Lower lobe of right lung (tissue), 2 donors: ENCODE results near the gene STPG4. TPM values are rescaled to one million over a fixed set of nuclear protein-coding genes. Genes with fewer than 3 reads are reported as not detected.

ENCODE experiments used
- ATAC-seq, 2 donors: fragments of 200-7000 bp; cut with Tn5 transposase; one replicate each; pipeline ENCODE4 v1.9.1; 2020 to 2022; ENCODE audit warnings: mild to moderate bottlenecking in 2 of 2, moderate library complexity in 2 of 2
- DNase-seq: peaks from one replicate; pipeline ENCODE4 v3.0.0-alpha.2; 2020
- H3K27ac ChIP-seq: fragments of 200-600 bp; one replicate; pipeline ENCODE4 v1.8.0; 2022
- H3K27me3 ChIP-seq: fragments of 200-600 bp; one replicate; pipeline ENCODE4 v1.8.0; 2022; ENCODE audit warnings: low read depth
- H3K36me3 ChIP-seq: fragments of 200-600 bp; one replicate; pipeline ENCODE4 v1.8.0; 2022; ENCODE audit warnings: mild to moderate bottlenecking
- H3K4me1 ChIP-seq: fragments of 200-600 bp; one replicate; pipeline ENCODE4 v1.8.0; 2022
- H3K4me3 ChIP-seq: fragments of 200-600 bp; one replicate; pipeline ENCODE4 v1.8.0; 2022; ENCODE audit warnings: mild to moderate bottlenecking
- H3K9me3 ChIP-seq: fragments of 200-600 bp; one replicate; pipeline ENCODE4 v1.8.0; 2022
- intact Hi-C: fragments of 100-400 bp; cut with DNase I; formaldehyde crosslinking; loops from one replicate; pipeline ENCODE4 v1.11.0; 2022
- total RNA-seq: library from RNA; stranded (reverse); fragmentation: NEBNext Ultra II Directional; extraction: Animal tissue kit (Norgen Biotek cat#: 25700); gene quantifications from one replicate; pipeline ENCODE4 v1.2.1, GENCODE V29; 2021
- TF ChIP-seq, protein P1 (sequence below): fragments of 200-600 bp; IDR thresholded peaks from one replicate; pipeline ENCODE4 v1.8.0; 2022; ENCODE audit warnings: antibody characterized with exemption, mild to moderate bottlenecking
- donor health status: DM: no; HTN: yes; CAD: no; lungs with severe emphysema.

The STPG4 gene
- total RNA-seq, 1 donor from 2014 or later: 0.77 TPM

DNA sequence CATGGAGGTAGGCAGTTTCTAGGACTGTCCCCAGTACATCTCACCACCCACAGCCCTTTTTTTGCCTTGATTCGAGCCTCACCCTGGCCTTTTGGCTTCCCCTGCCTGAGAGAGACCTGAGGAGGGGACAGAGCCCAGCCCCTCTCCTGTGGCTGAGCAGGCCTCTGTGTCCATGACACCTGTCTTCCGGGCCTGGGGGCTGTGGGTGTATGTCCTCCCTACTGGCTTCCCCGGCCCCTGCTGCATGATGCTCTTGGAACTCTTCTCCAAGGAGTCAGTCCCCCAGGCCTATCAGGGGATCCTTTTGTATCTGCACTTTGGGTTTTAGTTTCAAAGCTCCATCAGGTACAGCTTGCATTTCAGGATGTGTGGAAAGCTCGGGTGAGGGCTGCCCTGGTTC, 80.4 kb downstream of the STPG4 start:
- H3K27me3 ChIP-seq: no peaks in the 10 kb centered on the region
- no peak for DNase-seq
- H3K36me3 ChIP-seq: peaks cover 14% of the 10 kb centered on the region
- intact Hi-C loops: no loop called here
- H3K9me3 ChIP-seq: no peaks in the 10 kb centered on the region
- peak overlapping the region; percentile 79 for H3K27ac ChIP-seq
- H3K4me3 ChIP-seq: no peak overlapping the region
- TF ChIP-seq, protein P1, sequence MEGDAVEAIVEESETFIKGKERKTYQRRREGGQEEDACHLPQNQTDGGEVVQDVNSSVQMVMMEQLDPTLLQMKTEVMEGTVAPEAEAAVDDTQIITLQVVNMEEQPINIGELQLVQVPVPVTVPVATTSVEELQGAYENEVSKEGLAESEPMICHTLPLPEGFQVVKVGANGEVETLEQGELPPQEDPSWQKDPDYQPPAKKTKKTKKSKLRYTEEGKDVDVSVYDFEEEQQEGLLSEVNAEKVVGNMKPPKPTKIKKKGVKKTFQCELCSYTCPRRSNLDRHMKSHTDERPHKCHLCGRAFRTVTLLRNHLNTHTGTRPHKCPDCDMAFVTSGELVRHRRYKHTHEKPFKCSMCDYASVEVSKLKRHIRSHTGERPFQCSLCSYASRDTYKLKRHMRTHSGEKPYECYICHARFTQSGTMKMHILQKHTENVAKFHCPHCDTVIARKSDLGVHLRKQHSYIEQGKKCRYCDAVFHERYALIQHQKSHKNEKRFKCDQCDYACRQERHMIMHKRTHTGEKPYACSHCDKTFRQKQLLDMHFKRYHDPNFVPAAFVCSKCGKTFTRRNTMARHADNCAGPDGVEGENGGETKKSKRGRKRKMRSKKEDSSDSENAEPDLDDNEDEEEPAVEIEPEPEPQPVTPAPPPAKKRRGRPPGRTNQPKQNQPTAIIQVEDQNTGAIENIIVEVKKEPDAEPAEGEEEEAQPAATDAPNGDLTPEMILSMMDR: no peak
- H3K4me1 ChIP-seq: peaks cover 88% of the 10 kb centered on the region
- ATAC-seq: no peak

DNA sequence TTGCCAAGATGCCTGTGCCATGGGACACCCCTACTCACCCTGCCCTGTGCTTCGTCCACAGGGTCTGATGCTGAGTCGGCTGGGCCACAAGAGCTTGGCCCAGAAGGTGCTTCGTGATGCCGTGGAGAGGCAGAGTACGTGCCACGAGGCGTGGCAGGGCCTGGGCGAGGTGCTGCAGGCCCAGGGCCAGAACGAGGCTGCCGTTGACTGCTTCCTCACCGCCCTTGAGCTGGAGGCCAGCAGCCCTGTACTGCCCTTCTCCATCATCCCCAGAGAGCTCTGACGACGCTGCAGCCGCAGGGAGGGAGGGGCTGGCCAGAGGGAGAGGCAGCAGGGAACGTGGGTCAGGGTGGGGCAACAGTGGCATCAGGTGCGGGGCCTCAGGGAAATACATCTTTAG, 81.5 kb downstream of the STPG4 start:
- Histone ChIP-seq H3K4me1 (peaks cover 95% of the 10 kb centered on the region), H3K4me3 (no peak overlapping the region), H3K27ac (peak overlapping the region; percentile 92), H3K9me3 (no peaks in the 10 kb centered on the region), H3K36me3 (peaks cover 14% of the 10 kb centered on the region), H3K27me3 (no peaks in the 10 kb centered on the region)
- intact Hi-C loops: no loop called here
- TF ChIP-seq, protein P1: no peak
- ATAC-seq (no peak), DNase-seq (no peak)

DNA sequence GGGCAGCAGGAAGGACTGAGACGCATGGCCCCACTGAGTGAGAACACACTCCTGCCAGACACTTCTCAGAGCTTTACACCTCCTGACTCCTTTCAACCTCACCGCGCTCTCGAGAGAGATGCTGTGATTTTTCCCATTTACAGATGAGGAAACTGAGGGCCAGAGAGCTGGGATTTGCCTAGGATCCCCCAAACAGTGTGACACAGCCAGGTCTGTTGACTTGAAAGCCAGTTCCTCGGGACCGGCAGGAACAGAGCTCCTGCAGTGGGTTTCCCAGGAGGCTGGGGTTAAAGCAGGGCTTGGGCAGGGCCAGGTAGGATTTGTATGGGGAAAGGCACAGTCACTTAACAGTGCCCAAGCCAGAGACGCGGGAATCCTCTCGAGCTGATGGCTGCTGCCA, 81.9 kb downstream of the STPG4 start:
- no peaks in the 10 kb centered on the region for H3K9me3 ChIP-seq
- H3K36me3 ChIP-seq: peaks cover 14% of the 10 kb centered on the region
- peak overlapping the region; percentile 92 for H3K27ac ChIP-seq
- ATAC-seq (no peak), DNase-seq (no peak)
- TF ChIP-seq, protein P1: no peak
- intact Hi-C loops: no loop called here
- H3K4me1 ChIP-seq: peaks cover 96% of the 10 kb centered on the region
- no peaks in the 10 kb centered on the region for H3K27me3 ChIP-seq
- no peak overlapping the region for H3K4me3 ChIP-seq

DNA sequence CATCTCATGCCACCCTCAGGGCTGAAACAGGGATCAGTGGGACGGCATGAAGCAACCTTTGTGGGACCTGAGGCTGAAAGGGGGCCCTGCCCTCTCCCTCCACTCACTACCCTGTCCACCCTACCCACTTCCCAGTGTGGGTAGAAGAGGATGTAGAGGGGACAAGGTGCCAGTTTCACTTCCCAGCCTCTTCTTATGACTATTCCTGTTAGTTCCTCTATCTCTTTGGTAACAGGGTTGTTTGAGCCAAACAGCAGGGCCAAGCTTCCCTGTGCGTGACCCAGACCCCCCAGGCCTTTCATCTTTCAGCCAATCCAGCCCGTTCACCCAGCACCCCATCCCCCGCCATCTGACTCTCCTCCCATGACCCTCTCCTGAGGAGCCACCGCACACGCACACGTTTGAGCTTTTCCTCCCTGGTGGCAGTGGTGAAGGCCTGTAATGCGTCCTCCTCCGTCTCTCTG, 82.3 kb downstream of the STPG4 start:
- DNase-seq (peak; percentile 82), ATAC-seq (peak; percentile 35 to 68)
- H3K4me1 ChIP-seq: peaks cover 96% of the 10 kb centered on the region
- intact Hi-C loops: no loop called here
- no peaks in the 10 kb centered on the region for H3K27me3 ChIP-seq
- H3K36me3 ChIP-seq: peaks cover 14% of the 10 kb centered on the region
- TF ChIP-seq, protein P1: no peak
- H3K4me3 ChIP-seq: no peak overlapping the region
- peak overlapping the region; percentile 92 for H3K27ac ChIP-seq
- H3K9me3 ChIP-seq: no peaks in the 10 kb centered on the region

DNA sequence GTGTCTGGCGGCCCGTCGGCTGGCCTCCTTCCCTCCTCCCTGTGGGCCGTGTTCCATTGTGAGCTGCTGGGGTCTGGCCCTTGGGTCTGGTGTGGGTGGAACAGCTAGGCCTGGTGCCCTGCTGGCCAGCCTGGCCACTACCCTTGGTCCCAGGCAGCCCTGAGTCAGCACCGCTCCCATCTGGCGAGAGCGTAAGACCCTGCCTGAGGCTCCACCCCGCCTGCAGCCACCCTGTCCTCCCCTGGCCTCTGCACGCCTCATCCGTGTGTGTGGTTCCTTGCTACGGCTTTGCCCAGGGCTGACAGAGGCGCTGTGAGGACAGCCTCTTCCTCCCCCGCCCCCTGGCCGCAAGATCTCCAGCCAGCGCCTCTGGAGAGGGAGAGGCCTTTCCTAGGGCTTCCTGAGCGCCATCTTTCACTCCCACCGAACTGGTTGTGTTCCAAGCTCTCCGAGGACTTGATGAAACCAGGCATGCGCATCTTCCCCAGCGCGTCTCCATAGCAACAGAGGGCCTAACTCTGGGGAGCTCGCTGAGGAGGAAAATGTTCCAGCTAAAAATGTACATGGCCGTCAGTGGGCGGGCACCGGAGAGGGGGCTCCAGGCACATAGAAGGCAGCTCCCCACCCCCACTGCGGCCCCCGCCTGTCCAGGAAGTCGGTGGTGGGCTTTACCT, 83.0 kb downstream of the STPG4 start:
- H3K27me3 ChIP-seq: no peaks in the 10 kb centered on the region
- peak overlapping the region; percentile 92 for H3K27ac ChIP-seq
- H3K9me3 ChIP-seq: no peaks in the 10 kb centered on the region
- H3K4me3 ChIP-seq: no peak overlapping the region
- peaks cover 96% of the 10 kb centered on the region for H3K4me1 ChIP-seq
- peak; percentile 29 to 67 for ATAC-seq
- TF ChIP-seq, protein P1: peak; percentile 13
- peak; percentile 84 for DNase-seq
- H3K36me3 ChIP-seq: peaks cover 15% of the 10 kb centered on the region
- intact Hi-C loops: no loop called here
